GDM1 (cell line): ENCODE data around the gene BARX1.

Experiments
- DNase-seq: peaks from one replicate; lab custom pipeline; 2025; lab: John Stamatoyannopoulos, UW

Gene BARX1

DNA sequence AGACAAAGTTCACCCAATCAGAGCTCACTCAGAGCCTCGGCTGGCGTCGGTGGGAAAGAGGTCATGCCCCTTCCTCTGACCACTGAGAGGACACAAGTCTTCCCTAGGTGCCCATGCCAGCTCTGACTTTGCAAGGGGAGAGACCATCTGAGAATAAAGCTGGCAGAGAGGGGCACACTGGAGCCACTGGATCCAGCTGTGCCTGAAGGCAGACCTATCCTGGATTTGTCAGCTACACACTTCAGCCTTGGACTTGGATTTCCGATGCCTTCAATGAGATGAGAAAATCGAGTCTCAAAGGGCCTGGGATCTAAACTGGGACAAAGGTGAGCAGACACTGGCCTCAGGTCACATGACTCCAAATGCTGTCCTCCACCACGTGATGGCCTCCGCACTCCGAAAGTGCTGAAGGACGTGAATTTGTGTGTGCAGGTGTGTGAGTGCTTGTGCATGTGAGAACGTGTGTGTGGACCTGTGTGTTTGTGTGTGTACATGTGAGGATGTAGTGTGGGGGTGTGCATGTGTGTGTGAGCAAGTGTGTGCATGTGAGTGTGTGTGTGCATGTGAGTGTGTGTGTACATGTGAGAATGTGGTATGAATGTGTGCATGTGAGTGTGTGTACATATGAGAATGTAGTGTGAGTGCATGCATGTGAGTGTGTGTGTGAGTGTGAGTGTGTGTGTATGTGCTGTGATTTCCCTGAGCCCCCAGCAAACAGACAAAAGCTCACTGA lies 37.9 kb downstream of the BARX1 start:
- DNase-seq = no peak

- DNase-seq = no peak
Measured at GRCh38 chr9:93916358-93916757, 38.8 kb downstream of the BARX1 start.

- DNase-seq = no peak
Measured at GRCh38 chr9:93911801-93912554, 43.2 kb downstream of the BARX1 start.

DNA sequence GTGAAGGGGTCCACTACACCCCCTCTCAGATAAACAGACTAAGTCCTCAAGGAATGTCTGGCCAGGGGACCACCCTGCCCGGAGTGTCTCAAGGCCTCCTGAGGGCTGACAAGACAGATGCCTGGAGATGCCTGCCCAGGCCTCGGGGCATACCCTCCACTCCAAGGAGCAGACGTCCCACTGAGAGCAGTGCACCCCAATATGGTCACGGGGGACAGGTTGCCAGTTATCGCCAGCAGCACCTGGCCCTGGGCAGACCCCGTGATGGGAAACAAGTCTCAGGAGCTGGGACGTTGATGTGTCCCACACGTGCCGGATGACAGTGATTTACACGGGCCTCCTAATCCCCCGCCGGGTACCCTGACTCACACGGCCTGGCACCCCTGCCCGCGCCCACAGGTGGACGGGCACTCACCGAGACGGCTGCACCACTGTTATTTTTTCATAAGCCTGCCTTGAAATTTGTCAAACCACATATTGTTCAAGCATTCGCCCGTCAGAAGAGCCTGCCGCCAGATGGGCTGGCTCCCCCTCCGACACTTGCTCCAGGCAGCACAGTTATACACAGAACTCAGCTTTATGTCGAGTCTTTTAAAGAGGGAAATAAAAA lies 43.9 kb downstream of the BARX1 start:
- DNase-seq = no peak

DNA sequence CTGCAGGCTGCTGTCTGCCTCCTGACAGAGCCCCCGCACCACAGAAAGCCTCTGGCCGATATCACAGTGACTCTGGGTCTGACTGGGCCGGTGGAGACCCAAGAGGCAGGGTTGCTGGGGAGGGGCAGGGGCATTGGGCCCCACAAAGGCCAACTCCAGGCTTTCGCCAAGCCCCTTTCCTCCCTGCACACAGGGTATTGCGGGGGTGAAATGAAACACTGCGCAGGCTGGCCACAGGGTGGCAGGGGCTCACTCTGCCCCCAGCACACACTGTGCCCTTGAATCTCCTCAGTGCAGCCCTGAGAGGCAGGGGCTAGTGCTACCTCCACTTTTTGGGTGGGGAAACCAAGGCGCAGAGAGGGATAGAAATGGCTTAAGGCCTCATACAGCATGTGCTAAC lies 44.6 kb downstream of the BARX1 start:
- no peak for DNase-seq

DNA sequence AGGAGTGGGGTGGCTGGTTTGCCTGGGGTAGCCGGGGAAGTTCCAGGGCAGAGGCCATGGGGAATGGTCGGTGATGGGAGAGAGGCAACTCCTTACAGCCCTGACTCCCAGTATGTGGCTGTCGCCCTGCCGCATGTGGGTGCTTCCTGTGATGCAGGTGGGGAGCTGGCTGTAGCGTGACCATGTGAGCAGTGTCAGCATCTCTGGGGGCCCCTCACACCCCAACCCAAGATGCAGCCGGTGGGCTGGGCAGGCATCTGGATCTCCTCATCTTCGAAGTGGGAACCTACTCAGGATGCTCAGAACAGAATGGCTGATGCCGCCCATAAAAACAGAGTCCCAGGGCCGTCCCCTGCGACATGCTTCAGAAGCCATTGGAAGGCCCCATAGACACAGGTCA lies 45.0 kb downstream of the BARX1 start:
- DNase-seq = no peak

DNA sequence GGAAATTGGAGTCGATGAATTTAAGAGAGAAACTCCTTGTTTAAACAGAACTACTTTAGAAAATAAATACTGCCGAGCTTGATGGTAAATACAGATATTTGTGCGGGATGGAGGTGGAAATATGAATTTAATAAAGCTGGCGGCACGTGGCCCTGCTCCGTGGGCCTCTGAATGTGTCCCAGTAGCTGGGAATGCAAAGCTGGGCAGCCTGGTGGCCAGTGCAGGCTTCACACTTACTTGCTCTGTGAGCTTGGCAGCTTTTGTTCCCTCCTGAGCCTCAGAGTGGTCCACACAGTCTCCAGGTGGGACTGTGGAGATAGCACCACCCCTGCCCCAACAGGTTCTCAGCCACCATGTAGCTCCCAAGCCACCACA lies 45.9 kb downstream of the BARX1 start:
- DNase-seq = no peak

DNA sequence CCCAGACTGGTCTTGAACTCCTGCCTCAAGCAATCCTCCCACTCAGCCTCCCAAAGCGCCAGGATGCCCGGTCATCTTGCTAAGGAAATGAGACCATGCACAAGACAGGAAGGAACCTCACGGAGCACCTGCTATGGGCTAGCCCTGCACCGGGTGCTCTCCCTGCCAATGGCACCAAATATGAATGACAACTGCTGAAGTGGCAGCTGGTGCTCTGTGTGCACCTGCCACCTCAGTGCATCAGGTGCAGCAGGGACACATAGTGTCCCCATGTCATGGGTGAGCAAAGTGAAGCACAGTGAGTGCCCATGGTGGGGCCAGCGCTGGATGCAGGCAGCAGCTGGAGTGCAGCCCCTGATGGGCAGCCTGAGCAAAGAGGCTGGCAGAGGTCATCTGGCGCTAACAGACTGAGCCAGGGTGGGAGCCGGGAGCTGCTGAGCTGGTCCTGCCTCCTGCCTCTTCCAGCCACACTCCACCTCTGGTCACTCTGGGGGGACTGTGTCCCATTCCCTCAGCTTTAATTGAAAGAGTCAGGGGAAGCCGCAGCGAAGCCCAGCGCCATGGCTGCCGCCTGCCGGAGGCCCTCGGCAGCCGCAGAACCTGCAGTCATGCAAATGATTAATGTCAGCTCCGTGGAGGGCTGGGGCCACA lies 46.4 kb downstream of the BARX1 start:
- DNase-seq = no peak

DNA sequence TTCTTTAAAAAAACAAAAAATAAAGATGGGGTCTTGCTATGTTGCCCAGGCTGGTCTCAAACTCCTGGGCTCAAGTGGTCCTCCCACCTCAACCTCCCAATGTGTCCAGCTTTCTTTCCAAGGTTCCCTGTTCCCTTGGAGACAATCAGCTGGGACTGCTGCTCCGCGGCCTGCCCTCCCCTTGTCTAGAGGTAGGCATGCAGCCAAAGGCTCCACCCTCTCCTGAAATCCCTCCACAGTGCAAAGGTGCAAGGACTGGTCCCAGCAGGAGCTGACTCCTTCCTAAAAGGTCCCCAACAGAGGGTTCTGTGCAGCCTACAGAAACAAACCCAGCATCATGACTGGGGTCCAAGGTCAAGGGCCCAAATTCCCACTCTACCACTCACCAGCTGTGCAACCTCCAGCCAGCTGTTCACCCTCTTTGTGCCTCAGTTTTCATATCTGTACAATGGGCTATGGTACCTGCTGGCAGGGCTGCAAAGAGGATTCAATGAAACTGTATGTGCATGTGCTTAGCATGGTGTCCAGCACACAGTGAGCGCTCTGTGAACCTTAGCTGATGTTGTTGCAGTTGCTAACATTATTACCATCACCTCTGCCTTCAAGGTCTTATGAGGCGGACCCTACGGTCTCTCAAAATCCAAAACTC lies 47.5 kb downstream of the BARX1 start:
- DNase-seq = no peak

DNA sequence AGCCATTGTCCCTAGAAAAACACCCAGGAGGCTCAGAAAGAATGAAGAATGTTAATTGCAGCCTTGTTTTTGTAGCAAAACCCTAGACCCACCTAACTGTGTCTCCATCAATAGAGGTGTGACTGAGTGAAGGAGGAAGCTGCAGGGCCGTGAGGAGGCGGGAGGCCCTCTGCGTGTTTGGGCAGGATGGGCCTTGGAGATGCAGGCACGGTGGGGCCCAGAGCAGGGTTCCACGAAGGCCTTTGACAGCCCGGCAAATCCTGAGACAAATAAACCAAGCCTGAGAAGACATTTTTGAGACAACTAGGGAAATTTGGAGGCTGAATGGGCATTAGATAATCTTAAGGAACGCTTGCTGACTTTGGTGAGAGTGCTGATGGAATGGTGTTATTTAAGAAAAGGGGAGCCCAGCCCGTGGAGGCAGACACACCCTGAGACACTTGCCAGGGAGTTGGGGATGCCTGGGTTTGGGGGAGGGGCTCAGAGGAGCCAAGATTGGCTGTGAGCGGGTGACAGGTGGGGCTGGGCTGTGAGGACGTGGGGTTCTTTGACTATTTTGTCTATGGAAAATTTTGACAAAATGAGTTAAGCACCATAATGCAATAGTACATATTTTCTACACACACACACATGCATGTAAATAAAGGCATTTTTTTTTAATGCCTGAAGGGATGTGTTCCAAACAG lies 48.8 kb downstream of the BARX1 start:
- no peak for DNase-seq

- no peak for DNase-seq
Measured at GRCh38 chr9:93905473-93906133, 49.6 kb downstream of the BARX1 start.

DNA sequence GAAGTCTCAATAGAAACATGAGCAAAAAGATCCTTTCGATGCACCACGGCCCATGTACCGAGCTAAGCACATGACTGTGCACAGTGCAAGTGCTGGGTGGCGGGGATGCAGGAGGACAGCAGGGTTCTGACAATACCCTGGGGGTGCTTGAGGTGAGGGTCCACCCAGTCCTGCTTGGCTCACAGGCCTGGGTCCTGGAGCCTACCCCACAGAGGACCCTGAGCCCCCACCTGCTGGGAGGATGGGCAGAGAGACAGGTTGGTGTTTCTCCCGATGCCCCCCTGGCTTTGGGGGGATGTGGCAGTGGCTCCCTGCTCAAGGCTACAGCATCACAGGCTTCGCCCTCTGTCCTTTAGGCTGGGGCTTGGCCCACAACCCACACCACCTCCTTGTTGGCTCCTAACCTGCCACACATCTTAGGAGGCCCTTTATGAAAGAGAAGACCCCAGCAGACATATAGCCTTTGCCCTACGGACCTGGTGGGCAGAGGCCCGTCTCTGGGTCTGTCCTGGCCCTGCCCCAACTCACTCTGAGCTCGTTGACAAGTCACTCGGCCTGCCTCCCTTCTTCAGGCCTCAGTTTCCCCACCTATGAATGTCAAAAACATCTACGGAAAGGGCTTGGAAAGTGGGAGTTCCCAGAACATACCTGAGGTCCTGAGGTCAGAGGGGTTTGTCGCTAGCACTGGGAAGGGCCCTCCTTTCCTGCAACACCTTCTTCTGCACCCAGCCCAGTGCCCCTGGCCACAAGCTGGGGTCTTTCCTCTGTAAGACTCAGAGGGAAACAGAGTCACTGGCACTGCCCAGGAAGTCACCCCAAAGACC lies 50.3 kb downstream of the BARX1 start:
- DNase-seq = no peak

GRCh38 chr9:93903886-93904648 lies 51.1 kb downstream of the BARX1 start:
- DNase-seq = no peak

- no peak for DNase-seq
Measured at GRCh38 chr9:93902780-93903655, 52.1 kb downstream of the BARX1 start.

GRCh38 chr9:93902051-93902779 lies 52.9 kb downstream of the BARX1 start:
- no peak for DNase-seq
